GM04503 (cell line): ENCODE measurements around the gene JMJD7.

Experiments
- DNase-seq: peaks from one replicate; pipeline ENCODE4 v3.0.0-alpha.2; 2012; ENCODE audit warnings: low read depth

The JMJD7 gene

DNA sequence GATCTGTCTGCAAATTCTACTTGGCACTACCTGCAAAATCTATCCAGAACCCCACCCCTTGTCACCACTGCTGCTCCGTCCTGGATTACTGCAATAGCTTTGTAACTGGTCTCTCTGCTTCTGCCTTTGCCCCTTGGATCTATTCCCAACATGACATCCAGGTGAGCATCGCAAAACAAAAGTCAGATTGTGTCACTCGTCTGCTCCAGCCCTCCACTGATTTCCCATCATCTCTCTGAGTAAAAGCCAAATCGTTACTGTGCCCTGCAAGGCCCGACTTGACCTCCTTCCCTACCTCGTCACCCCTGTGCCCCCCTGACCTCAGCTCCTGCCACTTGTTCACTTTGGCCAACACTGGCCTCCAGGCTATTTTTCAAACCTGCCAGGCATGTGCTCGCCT, 56.6 kb downstream of the JMJD7 start:
- no peak for DNase-seq

GRCh38 chr15:41885321-41885720, 57.4 kb downstream of the JMJD7 start:
- DNase-seq: no peak

DNA sequence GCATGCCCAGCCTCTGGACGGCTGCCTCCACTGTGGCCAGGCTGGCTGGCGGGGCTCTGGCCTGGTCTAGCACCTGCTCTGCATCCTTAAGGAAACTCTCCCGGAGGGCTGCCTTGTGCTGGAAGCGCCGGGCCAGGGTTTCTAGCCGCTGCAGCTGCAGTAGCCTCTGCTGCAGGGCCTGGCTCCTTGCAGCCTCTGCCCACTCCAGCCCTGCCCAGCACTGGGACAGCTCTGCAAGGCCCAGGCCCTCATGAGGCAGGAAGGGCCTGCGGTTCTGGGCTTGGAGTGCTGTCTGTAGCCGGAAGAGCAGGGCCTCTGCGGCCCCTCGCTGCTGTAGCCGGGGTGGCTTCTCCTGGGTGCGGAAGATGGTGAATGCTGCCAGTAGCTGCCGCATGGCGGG, 57.9 kb downstream of the JMJD7 start:
- no peak for DNase-seq

DNA sequence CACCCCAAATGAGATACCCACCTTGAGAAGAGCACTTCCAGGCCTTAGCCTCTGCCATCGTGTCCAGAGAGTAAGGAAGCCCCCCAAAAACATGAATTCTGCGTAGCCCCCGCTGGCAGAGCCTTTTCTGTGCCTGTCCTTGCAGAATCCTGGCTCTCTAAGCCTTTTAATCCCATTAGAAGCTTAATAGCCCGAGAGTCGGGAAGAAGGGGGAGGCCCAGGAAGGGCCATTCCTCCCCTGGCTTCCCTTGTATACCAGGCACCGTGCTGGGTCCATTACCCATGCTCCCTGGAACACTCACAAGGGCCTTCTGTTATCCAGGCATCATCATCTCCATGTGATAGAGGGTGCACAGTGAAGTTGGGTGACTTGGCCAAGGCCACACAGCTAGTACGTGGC, 58.8 kb downstream of the JMJD7 start:
- no peak for DNase-seq

- DNase-seq: no peak
These were observed 59.3 kb downstream of the JMJD7 start for GRCh38 chr15:41887161-41887560.
